ENCODE data around the gene WDFY4. TPM values are rescaled to one million over a fixed set of nuclear protein-coding genes. Genes with fewer than 3 reads are reported as not detected.
A peak's percentile ranks its signal among the peaks of the same experiment; 100 is the strongest.

Gene WDFY4
- total RNA-seq, 2 experiments from 2014 or later: 0.90 to 1.1 TPM

- peaks cover 15% of the 10 kb centered on the region for H3K27me3 Mint-ChIP-seq
- H3K4me3 Mint-ChIP-seq: no peak overlapping the region
- CTCF ChIA-PET: interaction anchor here (0.6 to 4.6 kb wide), 50 partner anchors 9 to 881 kb away, joined by 3 to 97 read pairs (median 4); partner anchors contain the start of genes ARHGAP22 and ERCC6
- peaks cover 7% of the 10 kb centered on the region for H3K4me1 Mint-ChIP-seq (ENCODE audit: low read depth)
- DNase-seq (peak; percentile 78), ATAC-seq (no peak)
- no peak overlapping the region for H3K27ac Mint-ChIP-seq
- H3K9me3 Mint-ChIP-seq: no peaks in the 10 kb centered on the region
- H3K36me3 Mint-ChIP-seq (ENCODE audit: low read depth): no peaks in the 10 kb centered on the region
- POLR2A ChIA-PET: no interaction called here
- TF ChIP-seq, protein P1, sequence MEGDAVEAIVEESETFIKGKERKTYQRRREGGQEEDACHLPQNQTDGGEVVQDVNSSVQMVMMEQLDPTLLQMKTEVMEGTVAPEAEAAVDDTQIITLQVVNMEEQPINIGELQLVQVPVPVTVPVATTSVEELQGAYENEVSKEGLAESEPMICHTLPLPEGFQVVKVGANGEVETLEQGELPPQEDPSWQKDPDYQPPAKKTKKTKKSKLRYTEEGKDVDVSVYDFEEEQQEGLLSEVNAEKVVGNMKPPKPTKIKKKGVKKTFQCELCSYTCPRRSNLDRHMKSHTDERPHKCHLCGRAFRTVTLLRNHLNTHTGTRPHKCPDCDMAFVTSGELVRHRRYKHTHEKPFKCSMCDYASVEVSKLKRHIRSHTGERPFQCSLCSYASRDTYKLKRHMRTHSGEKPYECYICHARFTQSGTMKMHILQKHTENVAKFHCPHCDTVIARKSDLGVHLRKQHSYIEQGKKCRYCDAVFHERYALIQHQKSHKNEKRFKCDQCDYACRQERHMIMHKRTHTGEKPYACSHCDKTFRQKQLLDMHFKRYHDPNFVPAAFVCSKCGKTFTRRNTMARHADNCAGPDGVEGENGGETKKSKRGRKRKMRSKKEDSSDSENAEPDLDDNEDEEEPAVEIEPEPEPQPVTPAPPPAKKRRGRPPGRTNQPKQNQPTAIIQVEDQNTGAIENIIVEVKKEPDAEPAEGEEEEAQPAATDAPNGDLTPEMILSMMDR (IDR thresholded peaks at IDR 0.05): peak; percentile 96
- intact Hi-C loops (cut with micrococcal nuclease): loop anchor here (5.0 to 10.0 kb wide), 2 partner anchors 296 to 856 kb away; no protein-coding TSS in a partner anchor
These were observed 26.3 kb upstream of the WDFY4 start for GRCh38 chr10:48658243-48658974.

GRCh38 chr10:48658975-48659269 lies 25.8 kb upstream of the WDFY4 start:
- peaks cover 7% of the 10 kb centered on the region for H3K4me1 Mint-ChIP-seq (ENCODE audit: low read depth)
- TF ChIP-seq, protein P1 (IDR thresholded peaks at IDR 0.05): no peak
- no peaks in the 10 kb centered on the region for H3K36me3 Mint-ChIP-seq (ENCODE audit: low read depth)
- H3K27me3 Mint-ChIP-seq: peaks cover 15% of the 10 kb centered on the region
- ATAC-seq (no peak), DNase-seq (no peak)
- no peak overlapping the region for H3K4me3 Mint-ChIP-seq
- intact Hi-C loops (cut with micrococcal nuclease): loop anchor here (5.0 to 10.0 kb wide), 2 partner anchors 297 to 856 kb away; no protein-coding TSS in a partner anchor
- H3K9me3 Mint-ChIP-seq: no peaks in the 10 kb centered on the region
- CTCF ChIA-PET: interaction anchor here (1.1 to 4.6 kb wide), 25 partner anchors 10 to 850 kb away, joined by 3 to 97 read pairs (median 4); partner anchors contain the start of gene ARHGAP22
- H3K27ac Mint-ChIP-seq: no peak overlapping the region
- POLR2A ChIA-PET: no interaction called here

- no peak overlapping the region for H3K4me3 Mint-ChIP-seq
- ChIA-PET CTCF (interaction anchor here (0.7 to 1.7 kb wide), 3 partner anchors 9 to 505 kb away, joined by 3 to 4 read pairs (median 3); no protein-coding TSS in a partner anchor), POLR2A (no interaction called here)
- H3K27me3 Mint-ChIP-seq: peaks cover 15% of the 10 kb centered on the region
- H3K27ac Mint-ChIP-seq: no peak overlapping the region
- DNase-seq: no peak
- no peak for ATAC-seq
- no peaks in the 10 kb centered on the region for H3K36me3 Mint-ChIP-seq (ENCODE audit: low read depth)
- intact Hi-C loops (cut with micrococcal nuclease): loop anchor here (5.0 to 10.0 kb wide), 2 partner anchors 297 to 855 kb away; no protein-coding TSS in a partner anchor
- TF ChIP-seq, protein P1 (IDR thresholded peaks at IDR 0.05): peak; percentile 29
- H3K9me3 Mint-ChIP-seq: peaks cover 1% of the 10 kb centered on the region
- H3K4me1 Mint-ChIP-seq (ENCODE audit: low read depth): peaks cover 7% of the 10 kb centered on the region
These were observed 24.9 kb upstream of the WDFY4 start for GRCh38 chr10:48659790-48660189.

DNA sequence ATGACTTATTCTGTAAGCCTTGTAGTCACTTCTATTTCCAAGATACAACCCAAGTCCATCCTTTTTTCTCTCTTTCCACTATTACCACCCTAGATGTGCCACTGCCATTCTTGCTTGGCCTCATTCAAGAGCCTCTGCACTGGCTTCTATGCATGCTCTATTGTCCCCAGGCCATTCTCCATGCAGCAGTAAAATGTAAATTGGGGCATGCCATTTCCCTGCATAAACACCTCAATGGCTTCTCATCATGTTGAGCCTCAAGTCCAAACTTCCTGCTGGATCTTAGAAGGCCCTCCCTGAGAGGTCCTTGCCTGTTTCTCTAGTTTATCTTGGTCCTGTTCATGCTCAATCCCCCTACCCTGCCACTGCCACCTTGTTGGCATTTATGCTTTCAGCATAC lies 23.2 kb upstream of the WDFY4 start:
- POLR2A ChIA-PET: no interaction called here
- DNase-seq: no peak
- TF ChIP-seq, protein P1 (IDR thresholded peaks at IDR 0.05): no peak
- Mint-ChIP-seq H3K36me3 (ENCODE audit: low read depth) (no peaks in the 10 kb centered on the region), H3K27me3 (peaks cover 13% of the 10 kb centered on the region), H3K4me1 (ENCODE audit: low read depth) (peaks cover 4% of the 10 kb centered on the region), H3K9me3 (peaks cover 4% of the 10 kb centered on the region), H3K27ac (no peak overlapping the region), H3K4me3 (no peak overlapping the region)
- ATAC-seq: no peak
- CTCF ChIA-PET: no interaction called here
- intact Hi-C loops (cut with micrococcal nuclease): no loop called here

DNA sequence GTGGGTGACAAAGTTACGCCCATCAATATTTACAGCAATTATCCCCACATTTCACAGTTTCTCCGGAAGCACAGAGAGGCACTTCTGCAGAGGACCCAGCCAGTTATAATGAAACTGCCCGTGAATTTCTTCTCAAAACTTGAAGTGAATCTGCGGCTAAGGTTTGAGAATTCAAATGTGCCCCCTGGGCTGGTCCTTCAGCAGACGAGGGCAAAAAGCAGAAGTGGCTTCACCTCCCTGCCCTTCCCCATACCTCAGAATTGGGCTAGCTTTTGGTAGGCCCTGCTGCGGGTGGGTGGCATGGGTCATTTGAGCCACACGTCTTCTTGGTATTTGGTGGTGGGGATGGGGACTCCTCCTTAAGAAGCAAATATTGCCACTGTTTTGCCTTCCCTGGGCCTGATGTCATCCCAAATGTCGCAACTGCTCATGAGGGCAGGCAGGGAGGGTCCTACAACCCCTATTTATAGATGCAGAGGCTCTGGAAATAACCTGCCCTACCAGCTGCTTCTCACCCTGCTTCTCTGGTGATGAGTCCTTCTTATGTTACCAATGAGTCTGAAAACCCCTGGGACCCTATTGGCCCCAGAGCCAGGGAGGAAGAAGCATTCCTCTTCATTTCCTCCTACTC lies 16.6 kb upstream of the WDFY4 start:
- intact Hi-C loops (cut with micrococcal nuclease): no loop called here
- ATAC-seq (no peak), DNase-seq (no peak)
- Mint-ChIP-seq H3K27me3 (peaks cover 4% of the 10 kb centered on the region), H3K4me3 (no peak overlapping the region), H3K4me1 (ENCODE audit: low read depth) (no peaks in the 10 kb centered on the region), H3K27ac (no peak overlapping the region), H3K9me3 (peaks cover 4% of the 10 kb centered on the region), H3K36me3 (ENCODE audit: low read depth) (no peaks in the 10 kb centered on the region)
- POLR2A ChIA-PET: no interaction called here
- TF ChIP-seq, protein P1 (IDR thresholded peaks at IDR 0.05): no peak
- CTCF ChIA-PET: interaction anchor here (1.0 kb wide), 1 partner anchor 12 kb away, joined by 4 read pairs; no protein-coding TSS in a partner anchor

All from activated CD8-positive, alpha-beta T cell treated with anti-CD3 and anti-CD28 coated beads for 36 hours (primary cell).